GM12891 (cell line): Measurements from ENCODE around the gene C17orf50.

Source experiments
- DNase-seq: peaks from one replicate; pipeline ENCODE4 v3.0.0; 2011; ENCODE audit warnings: low spot score; ENCODE audit not compliant: insufficient read length
- FAIRE-seq: peaks from 2 replicates; lab custom pipeline; 2011; peaks lifted over from hg19 to GRCh38; lab: Jason Lieb, UNC
- PAX5 ChIP-seq: IDR thresholded peaks from 2 replicates; pipeline ENCODE4 v1.6.1; 2011; ENCODE audit warnings: low read length, moderate library complexity, mild to moderate bottlenecking; ENCODE audit not compliant: insufficient read depth, severe bottlenecking
- POLR2A ChIP-seq: IDR thresholded peaks from 2 replicates; pipeline ENCODE4 v1.6.1; 2011; ENCODE audit warnings: low read depth, low read length, control low read depth
- POLR2AphosphoS5 ChIP-seq: IDR thresholded peaks from 2 replicates; pipeline ENCODE4 v1.6.1; 2011; ENCODE audit warnings: low read depth, low read length, control low read depth
- POU2F2 ChIP-seq: IDR thresholded peaks from 2 replicates; pipeline ENCODE4 v1.6.1; 2011; ENCODE audit warnings: low read depth, mild to moderate bottlenecking, control low read depth, low read length, moderate library complexity
- SPI1 ChIP-seq: IDR thresholded peaks from 2 replicates; pipeline ENCODE4 v1.6.1; 2011; ENCODE audit warnings: low read depth, low read length, control low read depth
- TAF1 ChIP-seq: IDR thresholded peaks from 2 replicates; pipeline ENCODE4 v1.6.1; 2011; ENCODE audit warnings: low read depth, low read length, control low read depth

The C17orf50 gene

GRCh38 chr17:35808240-35808961 lies 47.7 kb downstream of the C17orf50 start:
- no peak for TF ChIP-seq SPI1
- no peak for TF ChIP-seq PAX5
- TF ChIP-seq POLR2A, result no peak
- TF ChIP-seq POU2F2, result no peak
- TF ChIP-seq POLR2AphosphoS5, result no peak
- FAIRE-seq (no peak), DNase-seq (no peak)

- TF ChIP-seq POLR2A (peak; percentile 93), POLR2AphosphoS5 (peak; percentile 94), TAF1 (peak; percentile 95), POU2F2 (peak; percentile 79; the same call in 1 of the 2 replicates), SPI1 (peak; percentile 89), PAX5 (no peak)
- FAIRE-seq (no peak), DNase-seq (peak; percentile 79)
Observed at GRCh38 chr17:35808962-35809854, 48.5 kb downstream of the C17orf50 start, which contains the start of gene TAF15. TAF15 (plus strand) TSS chr17:35809484; CDS start chr17:35809570, 86 bp downstream.

GRCh38 chr17:35809855-35810461 lies 49.3 kb downstream of the C17orf50 start:
- no peak for TF ChIP-seq POU2F2
- TF ChIP-seq TAF1, result no peak
- no peak for DNase-seq
- no peak for FAIRE-seq

- DNase-seq (no peak), FAIRE-seq (no peak)
- TF ChIP-seq TAF1 (no peak), SPI1 (no peak), POLR2A (no peak), POU2F2 (no peak), PAX5 (no peak), POLR2AphosphoS5 (no peak)
Observed at GRCh38 chr17:35811759-35812158, 51.1 kb downstream of the C17orf50 start.

- FAIRE-seq, result no peak
- DNase-seq, result no peak
- no peak for TF ChIP-seq PAX5
- no peak for TF ChIP-seq POLR2A
- no peak for TF ChIP-seq POLR2AphosphoS5
- TF ChIP-seq TAF1, result no peak
- TF ChIP-seq SPI1, result no peak
- TF ChIP-seq POU2F2, result no peak
Observed at GRCh38 chr17:35812456-35812855, 51.8 kb downstream of the C17orf50 start.
